ENCODE results near the gene ATAD2B.

Gene ATAD2B

GRCh38 chr2:23901966-23902846 lies 24.7 kb downstream of the ATAD2B start:
- no peak overlapping the region for H3K18ac ChIP-seq (ENCODE audit: low read length)
- H3K9ac ChIP-seq (ENCODE audit: low read depth, low read length, poor library complexity) = no peak overlapping the region
- peaks cover 0 to 5% of the 10 kb centered on the region in 2 donors for H3K9me3 ChIP-seq (replicated peaks in 1 of 2; ENCODE audit: control insufficient read depth in 2 of 2, insufficient read depth in 1 of 2, low read depth in 1 of 2, low read length in 2 of 2)
- no peak for DNase-seq (ENCODE audit: low spot score)
- H2BK120ac ChIP-seq (ENCODE audit: low read depth, low read length) = no peak overlapping the region
- H3K27ac ChIP-seq (replicated peaks; ENCODE audit: low read length) = no peak overlapping the region
- no CpG with 5 or more reads among the region's 6 CpGs for WGBS, 2 donors (ENCODE audit: extremely low coverage in 2 of 2, insufficient read length in 2 of 2, insufficient replicate concordance in 1 of 2)
- H3K79me1 ChIP-seq (ENCODE audit: low read depth, low read length) = peaks cover 2% of the 10 kb centered on the region
- no peak overlapping the region for H3K4me2 ChIP-seq (ENCODE audit: insufficient read depth, low read length, poor library complexity, severe bottlenecking)
- no peak overlapping the region for H4K91ac ChIP-seq (ENCODE audit: low read depth, low read length, poor library complexity)
- H4K8ac ChIP-seq (ENCODE audit: low read depth, low read length) = no peak overlapping the region
- H3K23ac ChIP-seq (ENCODE audit: low read depth, low read length, poor library complexity) = no peak overlapping the region
- no peak overlapping the region for H2AFZ ChIP-seq (ENCODE audit: low read length)
- H3K36me3 ChIP-seq (replicated peaks in 1 of 2; ENCODE audit: control insufficient read depth in 2 of 2, insufficient read depth in 2 of 2, low read length in 2 of 2) = no peaks in the 10 kb centered on the region
- no peak overlapping the region for H2BK5ac ChIP-seq (ENCODE audit: low read length)
- no peaks in the 10 kb centered on the region for H3K27me3 ChIP-seq (ENCODE audit: control insufficient read depth in 3 of 3, insufficient read depth in 3 of 3, low read depth in 1 of 3, low read length in 3 of 3)
- H2BK12ac ChIP-seq (ENCODE audit: low read length) = no peak overlapping the region
- no peak overlapping the region for H2AK5ac ChIP-seq (ENCODE audit: low read depth, low read length)
- no peak overlapping the region for H3K4me3 ChIP-seq (ENCODE audit: low read length in 2 of 2)
- H3K14ac ChIP-seq (ENCODE audit: low read length) = no peak overlapping the region
- H2BK15ac ChIP-seq (ENCODE audit: low read length) = no peak overlapping the region
- no peak overlapping the region for H3K4ac ChIP-seq (ENCODE audit: low read length)
- H3K4me1 ChIP-seq (ENCODE audit: control insufficient read depth in 2 of 2, insufficient read depth in 1 of 2, low read depth in 1 of 2, low read length in 2 of 2) = peaks cover 3 to 9% of the 10 kb centered on the region in 2 donors

GRCh38 chr2:23900541-23901322 lies 26.2 kb downstream of the ATAD2B start:
- Histone ChIP-seq H3K4me3 (ENCODE audit: low read length in 2 of 2) (no peak overlapping the region), H2BK15ac (ENCODE audit: low read length) (no peak overlapping the region), H3K4me2 (ENCODE audit: insufficient read depth, low read length, poor library complexity, severe bottlenecking) (no peak overlapping the region), H4K8ac (ENCODE audit: low read depth, low read length) (no peak overlapping the region), H3K27ac (replicated peaks; ENCODE audit: low read length) (no peak overlapping the region), H2BK5ac (ENCODE audit: low read length) (no peak overlapping the region), H2BK120ac (ENCODE audit: low read depth, low read length) (no peak overlapping the region), H2BK12ac (ENCODE audit: low read length) (no peak overlapping the region), H2AFZ (ENCODE audit: low read length) (no peak overlapping the region), H3K18ac (ENCODE audit: low read length) (no peak overlapping the region), H3K9me3 (replicated peaks in 1 of 2; ENCODE audit: control insufficient read depth in 2 of 2, insufficient read depth in 1 of 2, low read depth in 1 of 2, low read length in 2 of 2) (peaks cover 0 to 5% of the 10 kb centered on the region in 2 donors), H4K91ac (ENCODE audit: low read depth, low read length, poor library complexity) (no peak overlapping the region), H2AK5ac (ENCODE audit: low read depth, low read length) (no peak overlapping the region), H3K4ac (ENCODE audit: low read length) (no peak overlapping the region), H3K79me1 (ENCODE audit: low read depth, low read length) (peaks cover 2% of the 10 kb centered on the region), H3K4me1 (ENCODE audit: control insufficient read depth in 2 of 2, insufficient read depth in 1 of 2, low read depth in 1 of 2, low read length in 2 of 2) (peaks cover 3 to 9% of the 10 kb centered on the region in 2 donors), H3K27me3 (ENCODE audit: control insufficient read depth in 3 of 3, insufficient read depth in 3 of 3, low read depth in 1 of 3, low read length in 3 of 3) (no peaks in the 10 kb centered on the region), H3K14ac (ENCODE audit: low read length) (no peak overlapping the region), H3K36me3 (replicated peaks in 1 of 2; ENCODE audit: control insufficient read depth in 2 of 2, insufficient read depth in 2 of 2, low read length in 2 of 2) (peaks cover 0 to 1% of the 10 kb centered on the region in 2 donors), H3K23ac (ENCODE audit: low read depth, low read length, poor library complexity) (no peak overlapping the region), H3K9ac (ENCODE audit: low read depth, low read length, poor library complexity) (no peak overlapping the region)
- DNase-seq (ENCODE audit: low spot score) = no peak
- no CpG with 5 or more reads among the region's 9 CpGs for WGBS, 2 donors (ENCODE audit: extremely low coverage in 2 of 2, insufficient read length in 2 of 2, insufficient replicate concordance in 1 of 2)

GRCh38 chr2:23900133-23900532 lies 26.8 kb downstream of the ATAD2B start:
- H3K36me3 ChIP-seq (replicated peaks in 1 of 2; ENCODE audit: control insufficient read depth in 2 of 2, insufficient read depth in 2 of 2, low read length in 2 of 2) = peaks cover 0 to 4% of the 10 kb centered on the region in 2 donors
- no peak overlapping the region for H2AFZ ChIP-seq (ENCODE audit: low read length)
- H3K27me3 ChIP-seq (ENCODE audit: control insufficient read depth in 3 of 3, insufficient read depth in 3 of 3, low read depth in 1 of 3, low read length in 3 of 3) = no peaks in the 10 kb centered on the region
- no peak overlapping the region for H2BK15ac ChIP-seq (ENCODE audit: low read length)
- H3K18ac ChIP-seq (ENCODE audit: low read length) = no peak overlapping the region
- H2BK120ac ChIP-seq (ENCODE audit: low read depth, low read length) = no peak overlapping the region
- no peak overlapping the region for H4K91ac ChIP-seq (ENCODE audit: low read depth, low read length, poor library complexity)
- no peak overlapping the region for H3K14ac ChIP-seq (ENCODE audit: low read length)
- DNase-seq (ENCODE audit: low spot score) = no peak
- no peak overlapping the region for H3K9ac ChIP-seq (ENCODE audit: low read depth, low read length, poor library complexity)
- peaks cover 2% of the 10 kb centered on the region for H3K79me1 ChIP-seq (ENCODE audit: low read depth, low read length)
- H3K4ac ChIP-seq (ENCODE audit: low read length) = no peak overlapping the region
- H3K4me3 ChIP-seq (ENCODE audit: low read length in 2 of 2) = no peak overlapping the region
- no peak overlapping the region for H2BK5ac ChIP-seq (ENCODE audit: low read length)
- no CpG with 5 or more reads among the region's 8 CpGs for WGBS, 2 donors (ENCODE audit: extremely low coverage in 2 of 2, insufficient read length in 2 of 2, insufficient replicate concordance in 1 of 2)
- H3K4me1 ChIP-seq (ENCODE audit: control insufficient read depth in 2 of 2, insufficient read depth in 1 of 2, low read depth in 1 of 2, low read length in 2 of 2) = peaks cover 2 to 7% of the 10 kb centered on the region in 2 donors
- no peak overlapping the region for H4K8ac ChIP-seq (ENCODE audit: low read depth, low read length)
- H2BK12ac ChIP-seq (ENCODE audit: low read length) = no peak overlapping the region
- H2AK5ac ChIP-seq (ENCODE audit: low read depth, low read length) = no peak overlapping the region
- H3K9me3 ChIP-seq (replicated peaks in 1 of 2; ENCODE audit: control insufficient read depth in 2 of 2, insufficient read depth in 1 of 2, low read depth in 1 of 2, low read length in 2 of 2) = peaks cover 0 to 5% of the 10 kb centered on the region in 2 donors
- no peak overlapping the region for H3K4me2 ChIP-seq (ENCODE audit: insufficient read depth, low read length, poor library complexity, severe bottlenecking)
- H3K23ac ChIP-seq (ENCODE audit: low read depth, low read length, poor library complexity) = no peak overlapping the region
- no peak overlapping the region for H3K27ac ChIP-seq (replicated peaks; ENCODE audit: low read length)

- no peak overlapping the region for H3K23ac ChIP-seq (ENCODE audit: low read depth, low read length, poor library complexity)
- H2BK12ac ChIP-seq (ENCODE audit: low read length) = no peak overlapping the region
- no peak overlapping the region for H3K4me3 ChIP-seq (ENCODE audit: low read length in 2 of 2)
- H4K8ac ChIP-seq (ENCODE audit: low read depth, low read length) = no peak overlapping the region
- DNase-seq (ENCODE audit: low spot score) = no peak
- no peak overlapping the region for H2AFZ ChIP-seq (ENCODE audit: low read length)
- H3K27ac ChIP-seq (replicated peaks; ENCODE audit: low read length) = no peak overlapping the region
- H3K14ac ChIP-seq (ENCODE audit: low read length) = no peak overlapping the region
- H3K79me1 ChIP-seq (ENCODE audit: low read depth, low read length) = no peaks in the 10 kb centered on the region
- no peaks in the 10 kb centered on the region for H3K4me1 ChIP-seq (ENCODE audit: control insufficient read depth in 2 of 2, insufficient read depth in 1 of 2, low read depth in 1 of 2, low read length in 2 of 2)
- H3K9ac ChIP-seq (ENCODE audit: low read depth, low read length, poor library complexity) = no peak overlapping the region
- H2BK120ac ChIP-seq (ENCODE audit: low read depth, low read length) = no peak overlapping the region
- no peak overlapping the region for H3K18ac ChIP-seq (ENCODE audit: low read length)
- no peak overlapping the region for H4K91ac ChIP-seq (ENCODE audit: low read depth, low read length, poor library complexity)
- H3K4me2 ChIP-seq (ENCODE audit: insufficient read depth, low read length, poor library complexity, severe bottlenecking) = no peak overlapping the region
- peaks cover 9 to 89% of the 10 kb centered on the region in 2 donors for H3K36me3 ChIP-seq (replicated peaks in 1 of 2; ENCODE audit: control insufficient read depth in 2 of 2, insufficient read depth in 2 of 2, low read length in 2 of 2)
- no peaks in the 10 kb centered on the region for H3K9me3 ChIP-seq (replicated peaks in 1 of 2; ENCODE audit: control insufficient read depth in 2 of 2, insufficient read depth in 1 of 2, low read depth in 1 of 2, low read length in 2 of 2)
- no peaks in the 10 kb centered on the region for H3K27me3 ChIP-seq (ENCODE audit: control insufficient read depth in 3 of 3, insufficient read depth in 3 of 3, low read depth in 1 of 3, low read length in 3 of 3)
- no peak overlapping the region for H3K4ac ChIP-seq (ENCODE audit: low read length)
- WGBS, 2 donors (ENCODE audit: extremely low coverage in 2 of 2, insufficient read length in 2 of 2, insufficient replicate concordance in 1 of 2) = no CpG with 5 or more reads among the region's 7 CpGs
- H2AK5ac ChIP-seq (ENCODE audit: low read depth, low read length) = no peak overlapping the region
- H2BK5ac ChIP-seq (ENCODE audit: low read length) = no peak overlapping the region
- no peak overlapping the region for H2BK15ac ChIP-seq (ENCODE audit: low read length)
These were observed 55.7 kb downstream of the ATAD2B start for GRCh38 chr2:23871206-23871605.

All from neuronal stem cell (in vitro differentiated cells).